GM18907 (cell line): Measurements from ENCODE around the gene SPRY2.

ENCODE experiments used
- ATAC-seq: cut with Tn5 transposase; IDR thresholded peaks from one replicate; pipeline ENCODE4 v1.9.1; 2021; ENCODE audit warnings: mild to moderate bottlenecking, moderate library complexity; ENCODE audit not compliant: unreplicated experiment

SPRY2 gene

DNA sequence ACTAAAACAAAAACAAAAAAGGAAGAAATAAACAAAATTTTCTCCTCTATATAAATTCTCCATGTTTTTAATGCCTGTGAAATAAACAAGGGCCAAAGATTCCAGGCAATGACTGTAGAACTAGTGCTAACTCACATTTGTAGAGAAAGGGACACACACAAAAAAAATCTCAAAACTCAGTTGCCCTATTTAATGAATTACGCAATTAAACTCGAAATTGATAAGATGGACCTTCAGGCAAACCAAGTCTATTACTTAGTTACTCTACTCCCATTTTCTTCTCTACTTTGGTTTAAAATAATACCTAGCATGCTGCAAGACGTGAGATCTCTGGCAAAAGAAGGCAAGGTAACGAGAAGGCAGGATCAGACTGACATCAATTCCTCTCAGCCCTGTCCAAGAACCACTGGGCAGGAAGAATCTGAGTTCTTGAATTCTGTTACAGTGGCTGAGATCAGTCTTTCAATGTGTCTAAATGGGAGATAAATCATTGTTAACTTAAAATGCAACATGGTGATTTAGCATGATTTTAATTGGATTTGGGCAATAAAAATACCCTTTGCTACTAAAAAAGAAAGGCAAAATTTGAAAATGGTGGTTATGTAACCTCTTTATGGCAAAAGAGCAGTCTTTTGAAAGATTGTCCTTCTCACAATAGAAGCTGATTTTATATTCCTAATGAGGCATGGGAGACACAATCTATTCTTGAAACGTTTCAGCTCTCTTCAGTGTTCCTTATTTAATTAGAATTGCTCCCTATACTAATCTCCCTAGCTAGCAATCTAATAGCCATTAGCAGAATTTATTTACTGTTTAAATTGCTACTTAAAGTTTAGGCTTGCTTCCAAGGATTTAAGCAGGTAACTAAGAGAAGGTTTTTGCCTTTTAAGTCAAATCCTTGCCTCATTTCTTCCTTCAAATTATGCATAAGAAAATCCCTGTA is 25.9 kb downstream of the SPRY2 start:
- no peak for ATAC-seq

DNA sequence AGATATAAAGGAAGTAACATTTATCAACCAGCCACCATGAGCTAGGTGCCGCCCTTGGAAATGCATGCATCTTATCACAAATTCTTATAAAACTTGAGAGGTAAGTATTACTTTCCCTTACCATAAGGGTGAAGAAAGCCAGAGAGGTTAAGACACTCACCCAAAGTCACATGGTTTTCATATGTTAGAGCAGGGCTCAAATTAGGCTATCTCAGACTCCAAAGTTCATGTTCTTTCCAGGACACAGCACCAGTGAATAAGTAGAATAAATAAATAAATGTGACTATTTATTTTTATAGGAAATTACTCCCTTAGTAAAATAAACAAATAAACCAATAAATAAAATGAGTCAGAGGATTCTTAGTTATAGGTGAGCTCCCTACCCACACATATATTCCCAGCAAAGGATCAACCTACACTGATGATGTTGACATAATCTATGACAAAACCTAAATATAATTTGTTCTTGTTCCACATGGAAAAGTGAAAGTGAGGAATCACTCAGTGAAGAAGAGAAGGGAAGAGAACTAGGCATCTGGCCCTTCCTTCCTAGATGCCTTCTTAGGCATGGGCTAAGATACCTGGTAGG is 27.2 kb downstream of the SPRY2 start:
- ATAC-seq = no peak

DNA sequence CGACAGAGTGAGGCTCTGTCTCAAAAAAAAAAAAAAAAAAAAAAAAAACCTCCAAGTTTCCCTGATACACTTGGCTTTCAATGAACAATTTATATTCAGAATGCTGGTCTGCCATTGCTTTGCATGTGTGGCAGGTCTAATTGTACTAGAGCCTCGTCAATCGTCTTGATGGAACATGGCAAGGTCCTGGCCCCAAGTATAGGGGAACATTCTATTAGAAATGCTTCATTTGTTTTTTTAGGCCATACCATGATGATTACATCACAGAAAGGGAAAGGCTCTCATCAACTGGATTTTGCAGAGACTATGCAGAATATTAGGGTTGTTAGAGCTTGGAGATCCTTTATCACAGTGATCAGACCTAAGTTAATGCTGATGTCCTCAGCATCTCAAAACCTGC is 28.0 kb downstream of the SPRY2 start:
- ATAC-seq = no peak

DNA sequence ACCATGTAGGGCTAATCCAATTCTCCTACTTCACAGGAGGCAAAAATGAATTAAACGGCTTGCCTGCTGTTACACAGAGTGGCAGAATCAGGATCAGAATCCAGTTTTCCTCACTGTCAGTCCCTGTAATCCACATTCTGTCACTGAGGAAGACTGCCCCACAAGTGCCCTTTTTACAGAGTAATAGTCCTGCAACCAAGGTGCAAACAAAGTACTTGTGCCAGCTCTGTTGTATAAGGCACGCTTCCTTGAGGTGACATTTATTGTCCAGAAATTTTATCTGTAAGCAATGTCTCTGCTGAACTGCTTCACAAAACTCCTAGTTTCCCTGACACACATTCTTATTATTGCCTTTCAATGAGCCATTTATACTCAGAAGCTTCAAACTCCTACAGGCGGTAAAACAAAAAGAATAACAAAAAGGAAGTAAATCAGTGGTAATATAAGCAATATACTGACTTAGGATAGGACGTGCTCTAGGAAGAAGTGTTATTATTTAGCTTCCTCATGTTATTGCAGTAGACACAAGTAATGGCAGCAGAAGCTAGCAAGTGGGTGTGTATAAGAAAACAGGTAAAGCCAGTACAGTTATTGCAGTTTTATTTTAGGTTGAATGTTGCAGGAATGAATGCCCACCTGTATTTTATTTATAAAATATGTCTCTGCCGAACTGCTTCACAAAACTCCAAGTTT is 28.8 kb downstream of the SPRY2 start:
- ATAC-seq = no peak

DNA sequence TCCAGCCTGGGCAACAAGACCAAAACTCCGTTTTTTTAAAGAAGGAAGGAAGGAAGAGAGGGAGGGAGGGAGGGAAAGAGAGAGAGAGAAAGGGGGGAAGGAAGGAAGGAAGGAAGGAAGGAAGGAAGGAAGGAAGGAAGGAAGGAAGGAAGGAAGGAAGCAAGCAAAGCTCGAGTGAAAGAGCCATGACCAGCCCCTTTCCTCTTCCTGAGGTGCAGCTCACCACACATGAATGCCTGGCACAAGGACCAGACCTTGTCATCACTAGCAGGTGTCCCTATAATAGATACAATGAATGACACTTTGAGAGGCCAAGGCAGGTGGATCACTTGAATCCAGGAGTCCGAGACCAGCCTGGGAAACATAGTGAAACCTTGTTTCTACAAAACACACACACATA is 31.0 kb downstream of the SPRY2 start:
- no peak for ATAC-seq

DNA sequence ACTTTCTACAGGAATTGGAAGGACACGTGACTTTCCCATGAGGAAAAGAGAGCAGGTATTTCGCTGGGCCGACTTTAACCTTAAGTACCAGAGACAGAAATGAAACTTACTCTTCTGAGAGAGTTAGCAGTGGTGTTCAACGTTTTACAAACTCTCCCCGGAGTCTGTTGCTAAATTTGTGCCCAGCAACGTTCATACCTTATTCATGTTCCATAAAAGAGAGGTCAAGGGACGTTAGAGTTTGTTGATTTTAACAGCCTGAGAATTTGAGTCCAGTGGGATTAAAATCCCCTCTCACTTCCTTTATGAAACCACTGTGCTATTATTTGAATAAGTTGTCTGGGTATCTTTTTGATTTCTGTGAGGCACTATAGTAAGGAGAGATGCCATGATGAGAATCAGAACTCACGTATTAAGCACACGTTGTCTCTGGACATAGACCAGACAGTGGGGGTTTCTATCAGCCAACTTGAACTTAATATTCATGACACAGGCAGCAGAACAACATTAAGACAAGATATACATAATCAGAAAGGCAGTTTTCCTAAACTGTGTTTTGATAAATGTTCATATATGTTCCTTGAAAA is 33.4 kb downstream of the SPRY2 start:
- ATAC-seq = peak; percentile 63

DNA sequence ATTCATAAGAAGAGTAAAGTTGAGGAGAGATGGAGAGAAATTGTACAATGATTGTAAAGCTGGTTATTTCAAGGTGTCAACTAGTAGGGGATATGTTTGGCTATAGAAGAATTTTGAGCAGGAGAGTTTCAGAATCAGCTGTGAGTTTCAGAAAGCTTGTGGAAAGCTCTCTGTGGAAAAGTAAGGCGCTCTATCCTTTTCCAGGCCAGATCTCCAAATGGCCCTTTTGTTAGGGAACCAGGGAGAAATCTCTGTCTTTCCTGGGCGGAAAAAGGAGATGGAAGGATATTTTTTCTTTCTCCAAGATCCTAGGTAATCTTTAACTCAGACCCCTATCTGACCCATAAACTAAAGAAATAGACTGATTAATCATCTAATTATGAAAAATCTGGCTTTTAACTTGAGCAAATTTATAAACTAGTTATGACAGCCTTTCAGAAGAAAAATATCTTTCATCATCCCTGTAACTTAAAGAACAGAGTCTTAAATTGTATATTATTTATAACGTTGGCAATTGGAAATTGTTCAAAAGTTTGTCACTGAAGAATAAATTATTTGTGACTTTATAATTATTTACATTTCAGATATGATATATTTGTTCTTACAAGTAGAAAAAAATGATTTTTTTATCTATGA is 34.5 kb downstream of the SPRY2 start:
- no peak for ATAC-seq

DNA sequence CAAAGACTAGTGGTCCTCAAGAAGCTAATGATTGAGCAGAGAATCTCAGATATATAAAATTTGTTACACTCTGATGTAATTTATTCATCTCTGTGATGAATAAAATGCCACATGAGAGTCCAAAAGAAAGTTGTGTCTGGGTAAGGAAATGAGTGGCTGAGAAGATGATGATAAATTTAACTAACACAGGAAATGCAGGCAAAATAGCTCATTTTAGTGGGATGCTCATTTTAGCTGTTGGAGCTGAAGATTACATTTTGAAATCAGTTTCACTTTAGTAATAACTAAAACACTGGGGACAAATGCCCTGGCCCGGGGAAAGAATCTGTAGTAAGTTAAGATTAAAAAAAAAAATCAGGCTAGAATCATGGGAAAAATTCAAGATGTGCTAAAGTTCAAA is 35.2 kb downstream of the SPRY2 start:
- ATAC-seq = no peak

DNA sequence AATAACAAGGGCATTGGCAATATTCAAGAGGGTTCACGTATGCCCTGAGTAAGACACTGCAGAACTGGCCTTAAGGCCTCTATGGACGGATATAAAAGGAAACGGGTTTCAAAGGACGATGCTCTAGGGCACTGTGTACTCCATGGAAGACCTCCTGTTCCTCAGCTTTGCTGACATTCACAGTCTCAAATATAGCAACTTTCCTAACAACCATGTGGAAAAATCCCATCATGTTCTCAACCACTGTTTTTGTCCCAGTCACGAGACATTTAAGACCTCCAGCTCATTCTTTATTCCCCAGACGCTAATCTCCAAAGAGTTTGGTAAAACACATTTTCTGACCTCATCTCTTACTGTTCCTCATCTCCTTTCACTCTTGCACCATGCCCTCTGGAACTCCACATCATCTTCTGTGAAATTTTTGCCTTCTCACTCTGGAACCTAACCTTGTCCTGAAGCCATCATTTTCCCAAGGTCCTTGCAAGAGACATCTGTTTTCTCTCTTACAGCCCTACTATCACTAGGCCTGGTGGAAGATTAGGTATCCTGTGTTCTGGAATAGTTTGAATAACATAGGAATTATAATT is 37.6 kb downstream of the SPRY2 start:
- ATAC-seq = no peak

DNA sequence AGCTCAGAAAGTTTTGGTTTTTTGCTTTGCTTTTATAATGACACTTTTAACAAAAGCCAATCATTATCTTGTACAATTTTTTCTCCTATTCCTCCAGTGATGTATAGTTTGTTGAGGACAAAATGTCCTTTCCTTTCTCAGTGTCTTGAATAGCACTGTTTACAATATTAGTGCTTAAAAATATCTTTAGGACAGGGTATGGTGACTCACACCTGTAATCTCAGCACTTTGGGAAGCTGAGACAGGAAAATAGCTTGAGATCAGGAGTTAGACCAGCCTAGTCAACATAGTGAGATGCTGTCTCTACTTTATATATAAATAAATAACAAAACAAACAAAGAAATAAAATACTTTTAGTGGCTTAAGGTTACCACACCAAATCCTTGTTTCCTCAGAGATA is 41.9 kb downstream of the SPRY2 start:
- ATAC-seq = no peak

DNA sequence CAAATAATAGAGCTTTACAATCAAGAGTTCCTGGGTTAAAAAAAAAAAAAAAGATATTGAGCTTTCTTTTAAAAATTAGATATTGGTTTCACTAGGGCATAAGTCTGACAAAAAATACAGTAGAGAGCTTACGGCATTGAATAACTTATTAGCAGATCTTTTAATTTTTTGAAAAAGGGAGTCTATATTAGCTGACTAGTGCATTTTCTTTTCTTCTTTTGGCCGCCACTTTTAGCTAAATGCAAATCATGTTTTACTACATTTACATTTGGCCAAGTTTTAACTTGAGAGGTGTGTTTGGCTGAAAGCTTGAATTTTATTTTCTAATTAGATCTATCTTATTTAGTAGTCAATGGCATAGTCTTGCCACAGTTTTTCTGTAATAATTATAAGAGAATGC is 43.4 kb downstream of the SPRY2 start:
- ATAC-seq = no peak

DNA sequence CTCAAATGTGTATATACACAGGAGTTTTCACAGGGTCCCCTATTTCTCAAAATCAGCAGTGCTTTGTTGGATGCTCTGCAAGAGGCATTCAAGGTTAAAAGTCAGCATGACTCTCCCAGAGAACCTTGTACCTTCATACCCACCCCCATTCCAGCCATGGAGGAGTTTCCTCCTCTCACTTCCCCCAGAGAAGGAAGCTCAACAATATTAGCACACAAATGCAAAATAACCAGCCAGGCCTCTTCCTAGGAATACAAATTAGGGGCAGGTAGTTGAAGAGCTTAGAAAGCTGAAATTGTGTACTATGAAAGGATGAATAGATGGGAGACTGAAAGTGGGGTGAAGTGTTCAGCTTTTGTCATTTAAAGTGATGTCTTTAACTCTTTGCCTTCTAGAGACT is 43.8 kb downstream of the SPRY2 start:
- no peak for ATAC-seq

DNA sequence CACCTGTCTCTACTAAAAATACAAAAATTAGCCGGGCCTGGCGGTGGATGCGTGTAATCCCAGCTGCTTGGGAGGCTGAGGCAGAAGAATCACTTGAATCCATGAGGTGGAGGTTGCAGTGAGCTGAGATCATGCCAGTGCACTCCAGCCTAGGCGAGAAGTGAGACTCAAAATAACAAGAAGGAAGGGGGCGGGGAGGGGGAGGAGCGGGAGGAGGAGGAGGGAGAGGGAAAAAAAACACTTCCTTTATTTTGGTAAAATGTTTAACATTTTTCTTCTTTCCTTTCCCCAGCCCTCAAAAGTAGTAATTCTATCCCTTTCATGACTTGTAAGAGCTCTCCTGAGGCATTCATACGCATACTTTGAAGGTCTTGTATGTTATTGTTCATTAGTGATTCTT is 44.3 kb downstream of the SPRY2 start:
- ATAC-seq = no peak

DNA sequence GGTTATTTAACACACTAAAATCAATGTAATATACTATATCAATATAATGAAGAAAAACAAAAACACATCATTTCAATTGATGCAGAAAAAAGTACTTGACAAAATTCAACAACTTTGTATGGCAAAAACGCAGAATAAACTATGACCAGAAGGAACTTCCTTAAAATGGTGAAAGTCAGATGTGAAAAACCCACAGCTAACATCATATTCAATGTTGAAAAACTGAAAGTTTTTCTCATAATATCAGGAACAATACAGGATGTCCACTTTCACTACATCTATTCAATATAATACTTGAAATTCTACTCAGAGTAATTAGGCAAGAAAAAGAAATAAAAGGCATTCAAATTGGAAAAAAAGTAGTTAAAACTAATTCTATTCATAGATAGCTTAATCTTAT is 50.3 kb downstream of the SPRY2 start:
- no peak for ATAC-seq
